Endothelial cell of umbilical vein (primary cell): ENCODE data around the gene ZNF385D. TPM values are rescaled to one million over a fixed set of nuclear protein-coding genes. Genes with fewer than 3 reads are reported as not detected.

Source experiments
- BruUV-seq: library from RNA; stranded (reverse); fragments of 400-500 nt; replicated peaks from 2 replicates; lab custom pipeline; 2021; lab: Mats Ljungman, UMichigan
- CTCF ChIA-PET: fragments of 300-600, 350-600 bp; sonication (Branson Sonifier 250); formaldehyde crosslinking; loops from one replicate; lab custom pipeline; 2021; ENCODE audit warnings: antibody characterized with exemption, inconsistent platforms; lab: Charles Lee
- POLR2A ChIA-PET: fragments of 300-600, 350-600 bp; sonication (Branson Sonifier 250); formaldehyde crosslinking; loops from one replicate; lab custom pipeline; 2021; ENCODE audit warnings: antibody characterized with exemption, inconsistent platforms; lab: Charles Lee
- DNase-seq: peaks from one replicate; pipeline ENCODE4 v3.0.0-alpha.2; 2011; ENCODE audit warnings: low read depth, low spot score
- FAIRE-seq: peaks from 2 replicates; lab custom pipeline; 2011; peaks lifted over from hg19 to GRCh38; lab: Jason Lieb, UNC
- H2AFZ ChIP-seq: 2 replicates; pipeline ENCODE4 v1.6.0; 2012; ENCODE audit warnings: low read depth, low read length, control low read depth, inconsistent platforms
- H3K27ac ChIP-seq: 2 replicates; pipeline ENCODE4 v1.5.1; 2011; ENCODE audit warnings: low read depth, mild to moderate bottlenecking, control low read depth, low read length, moderate library complexity; ENCODE audit not compliant: insufficient read depth
- H3K27me3 ChIP-seq, 2 experiments: 2 replicates each; pipeline versions ENCODE4 v1.6.0 to v1.6.1; 2011; ENCODE audit warnings: low read length in 2 of 2, mixed read lengths in 1 of 2; ENCODE audit not compliant: control insufficient read depth in 2 of 2, insufficient read depth in 2 of 2
- H3K36me3 ChIP-seq, 2 experiments: 2 replicates in 1 of 2; 3 replicates in 1 of 2; pipeline ENCODE4 v1.5.1; 2011; ENCODE audit warnings: low read length in 2 of 2, mild to moderate bottlenecking in 1 of 2, moderate library complexity in 1 of 2; ENCODE audit not compliant: control insufficient read depth in 2 of 2, insufficient read depth in 2 of 2; ENCODE audit errors: extremely low read depth in 1 of 2
- H3K4me1 ChIP-seq: 3 replicates; pipeline ENCODE4 v1.5.1; 2011; ENCODE audit warnings: mild to moderate bottlenecking, low read length; ENCODE audit not compliant: control insufficient read depth, insufficient read depth; ENCODE audit errors: extremely low read depth
- H3K4me2 ChIP-seq: 2 replicates; pipeline ENCODE4 v1.6.1; 2011; ENCODE audit warnings: low read length, control low read depth, mixed read lengths; ENCODE audit not compliant: insufficient read depth
- H3K4me3 ChIP-seq, 3 experiments: fragments of 200-600 bp in 1 of 3; sonication (generic), shearing (Covaris generic) in 1 of 3; replicated peaks in 1 of 3; 2 replicates each; pipeline ENCODE4 v1.5.1; 2011 to 2016; ENCODE audit warnings: control low read depth in 3 of 3, low read length in 3 of 3, mild to moderate bottlenecking in 2 of 3, inconsistent platforms in 1 of 3, low read depth in 1 of 3, moderate library complexity in 1 of 3; ENCODE audit not compliant: insufficient read depth in 1 of 3
- H3K79me2 ChIP-seq: 2 replicates; pipeline ENCODE4 v1.6.0; 2012; ENCODE audit warnings: low read length, inconsistent platforms; ENCODE audit not compliant: control insufficient read depth, insufficient read depth
- H3K9ac ChIP-seq: replicated peaks from 2 replicates; pipeline ENCODE3; 2011; ENCODE audit warnings: low read length, control low read depth; ENCODE audit not compliant: insufficient read depth; ENCODE audit errors: extremely low read depth
- H3K9me1 ChIP-seq: replicated peaks from 3 replicates; pipeline ENCODE4 v1.6.0; 2011; ENCODE audit warnings: mild to moderate bottlenecking, low read length; ENCODE audit not compliant: control insufficient read depth, insufficient read depth; ENCODE audit errors: extremely low read depth
- H3K9me3 ChIP-seq: replicated peaks from 2 replicates; pipeline ENCODE4 v1.5.1; 2012; ENCODE audit warnings: low read length, inconsistent platforms; ENCODE audit not compliant: control insufficient read depth, insufficient read depth
- H4K20me1 ChIP-seq: replicated peaks from 2 replicates; pipeline ENCODE3; 2011; ENCODE audit warnings: mild to moderate bottlenecking, low read length; ENCODE audit not compliant: control insufficient read depth, insufficient read depth; ENCODE audit errors: extremely low read depth
- EZH2 ChIP-seq: IDR thresholded peaks from 2 replicates; pipeline ENCODE4 v1.6.1; 2012; ENCODE audit warnings: borderline replicate concordance, low read depth, mild to moderate bottlenecking, moderate library complexity, low read length, inconsistent platforms; ENCODE audit not compliant: severe bottlenecking
- FOS ChIP-seq: IDR thresholded peaks from 2 replicates; pipeline ENCODE4 v1.6.1; 2011; ENCODE audit warnings: mild to moderate bottlenecking, low read length, moderate library complexity, borderline replicate concordance; ENCODE audit not compliant: insufficient read depth
- GATA2 ChIP-seq: IDR thresholded peaks from 2 replicates; pipeline ENCODE4 v1.7.0; 2011; ENCODE audit warnings: low read depth, mild to moderate bottlenecking, moderate library complexity, mixed read lengths, low read length; ENCODE audit not compliant: insufficient read length, insufficient read depth
- JUN ChIP-seq: IDR thresholded peaks from 2 replicates; pipeline ENCODE4 v1.6.1; 2011; ENCODE audit warnings: borderline replicate concordance, low read depth; ENCODE audit not compliant: insufficient read length, insufficient read depth
- MYC ChIP-seq: IDR thresholded peaks from one replicate; pipeline ENCODE4 v1.6.1; 2011; ENCODE audit warnings: mild to moderate bottlenecking, low read depth, low read length
- POLR2A ChIP-seq: IDR thresholded peaks from 2 replicates; pipeline ENCODE4 v1.6.1; 2012; ENCODE audit warnings: low read depth, mild to moderate bottlenecking, control low read depth, low read length
- POLR2AphosphoS5 ChIP-seq: IDR thresholded peaks from 2 replicates; pipeline ENCODE4 v1.6.1; 2012; ENCODE audit warnings: low read depth, mild to moderate bottlenecking, control low read depth, low read length, moderate library complexity; ENCODE audit not compliant: insufficient read depth
- dilution Hi-C: fragments of 300-500 bp; cut with MboI; formaldehyde crosslinking; loops from one replicate; pipeline ENCODE4 v1.15.0; 2019; ENCODE audit warnings: low sequenced_read_pairs; ENCODE audit not compliant: extremely low pct_ligation_motif_present
- intact Hi-C: fragments of 100-400 bp; cut with micrococcal nuclease; formaldehyde crosslinking; loops from one replicate; pipeline ENCODE4 v1.10.0; 2022
- polyA plus RNA-seq, 4 experiments: library from polyadenylated mRNA; depleted of rRNA in 3 of 4; stranded (reverse) in 3 of 4; unstranded in 1 of 4; fragments of >200 nt; gene quantifications; 2 replicates each; pipeline versions ENCODE4 v1.2.1 to v1.2.3, GENCODE V29; 2011 to 2012; ENCODE audit warnings: missing spikeins in 1 of 4
- total RNA-seq: library from RNA; stranded (reverse); gene quantifications from 2 replicates; pipeline ENCODE4 v1.2.3, GENCODE V29; 2021
- TF ChIP-seq, protein P1 (sequence below), 2 donors: IDR thresholded peaks; 1 replicate in 1 of 2; 2 replicates in 1 of 2; pipeline ENCODE4 v1.5.1; 2011; ENCODE audit warnings: low read length in 2 of 2, mild to moderate bottlenecking in 2 of 2, moderate library complexity in 2 of 2, control low read depth in 1 of 2, inconsistent platforms in 1 of 2, low read depth in 1 of 2; ENCODE audit not compliant: insufficient read depth in 1 of 2; ENCODE audit errors: extremely low read depth in 1 of 2
- TF ChIP-seq, protein P2 (sequence below): IDR thresholded peaks from 2 replicates; pipeline ENCODE4 v1.6.1; 2011; ENCODE audit not compliant: insufficient read depth, insufficient read length

Gene ZNF385D
- total and polyA plus RNA-seq, 2 donors (not counting 3 experiments of a cell fraction or from before 2014, with no cell fraction given), result not detected

DNA sequence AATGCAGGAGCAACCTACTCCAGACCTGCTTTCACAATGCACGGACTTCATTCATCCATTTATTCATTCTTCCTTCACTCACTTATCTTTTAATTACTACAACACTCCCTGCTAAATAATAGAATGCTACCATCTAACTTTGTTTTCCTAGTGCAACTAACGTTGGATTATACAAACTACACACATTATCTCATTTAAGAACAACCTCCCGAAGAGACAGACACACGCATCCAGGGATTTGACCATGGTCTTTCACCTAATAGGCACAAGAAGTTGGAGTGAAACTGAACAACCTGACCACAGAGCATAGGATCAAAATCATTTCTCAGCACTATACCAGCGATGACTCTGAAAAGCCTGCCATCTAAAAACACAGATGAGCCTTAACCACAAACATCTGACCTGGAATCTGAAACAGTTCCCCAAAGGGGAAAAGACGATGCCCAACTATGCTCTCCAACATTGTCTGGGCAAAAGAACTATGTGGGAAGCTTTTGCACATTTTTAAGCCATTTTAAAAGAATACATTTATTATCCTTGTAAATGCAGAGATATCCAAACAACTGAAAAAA lies 21.0 kb downstream of the ZNF385D start:
- H3K9ac ChIP-seq, result no peak overlapping the region
- no peak overlapping the region for H3K4me2 ChIP-seq

DNA sequence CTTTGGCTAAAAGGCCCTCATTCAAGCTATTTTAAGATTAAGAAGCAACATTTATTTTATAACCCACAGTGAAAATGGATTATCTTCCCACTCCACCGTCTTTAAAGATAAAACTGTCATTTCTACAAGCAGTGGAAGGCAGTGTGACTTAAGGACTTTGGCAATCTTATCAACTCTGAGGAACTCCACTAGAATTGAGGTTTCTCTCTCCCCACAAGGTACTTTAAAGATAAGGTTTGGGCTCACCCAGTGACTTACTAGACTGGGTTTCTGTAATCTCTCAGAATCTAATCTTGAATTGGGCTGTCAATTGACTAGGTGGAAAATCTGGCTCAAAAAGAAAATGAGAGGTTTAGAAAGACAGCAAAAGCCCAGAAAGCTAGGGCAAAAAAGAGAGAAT lies 21.7 kb downstream of the ZNF385D start:
- BruUV-seq, result no TSS peak
- intact Hi-C loops, result no loop called here
- H3K9me1 ChIP-seq, result no peaks in the 10 kb centered on the region
- dilution Hi-C loops, result no loop called here
- no peak overlapping the region for H3K27ac ChIP-seq
- ChIA-PET CTCF (no interaction called here), POLR2A (no interaction called here)
- no peak overlapping the region for H2AFZ ChIP-seq
- no peak overlapping the region for H3K4me2 ChIP-seq
- H3K4me1 ChIP-seq, result no peaks in the 10 kb centered on the region
- DNase-seq (no peak), FAIRE-seq (no peak)
- no peak for TF ChIP-seq GATA2
- TF ChIP-seq MYC, result no peak
- TF ChIP-seq POLR2AphosphoS5, result no peak
- TF ChIP-seq EZH2, result no peak
- no peak for TF ChIP-seq FOS
- TF ChIP-seq, protein P1, sequence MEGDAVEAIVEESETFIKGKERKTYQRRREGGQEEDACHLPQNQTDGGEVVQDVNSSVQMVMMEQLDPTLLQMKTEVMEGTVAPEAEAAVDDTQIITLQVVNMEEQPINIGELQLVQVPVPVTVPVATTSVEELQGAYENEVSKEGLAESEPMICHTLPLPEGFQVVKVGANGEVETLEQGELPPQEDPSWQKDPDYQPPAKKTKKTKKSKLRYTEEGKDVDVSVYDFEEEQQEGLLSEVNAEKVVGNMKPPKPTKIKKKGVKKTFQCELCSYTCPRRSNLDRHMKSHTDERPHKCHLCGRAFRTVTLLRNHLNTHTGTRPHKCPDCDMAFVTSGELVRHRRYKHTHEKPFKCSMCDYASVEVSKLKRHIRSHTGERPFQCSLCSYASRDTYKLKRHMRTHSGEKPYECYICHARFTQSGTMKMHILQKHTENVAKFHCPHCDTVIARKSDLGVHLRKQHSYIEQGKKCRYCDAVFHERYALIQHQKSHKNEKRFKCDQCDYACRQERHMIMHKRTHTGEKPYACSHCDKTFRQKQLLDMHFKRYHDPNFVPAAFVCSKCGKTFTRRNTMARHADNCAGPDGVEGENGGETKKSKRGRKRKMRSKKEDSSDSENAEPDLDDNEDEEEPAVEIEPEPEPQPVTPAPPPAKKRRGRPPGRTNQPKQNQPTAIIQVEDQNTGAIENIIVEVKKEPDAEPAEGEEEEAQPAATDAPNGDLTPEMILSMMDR (IDR thresholded peaks at IDR 0.05; ENCODE audit: extremely low read depth in 1 of 2, insufficient read depth in 1 of 2, low read depth in 1 of 2, low read length in 2 of 2), result no peak
- TF ChIP-seq, protein P2, sequence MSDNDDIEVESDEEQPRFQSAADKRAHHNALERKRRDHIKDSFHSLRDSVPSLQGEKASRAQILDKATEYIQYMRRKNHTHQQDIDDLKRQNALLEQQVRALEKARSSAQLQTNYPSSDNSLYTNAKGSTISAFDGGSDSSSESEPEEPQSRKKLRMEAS, result no peak
- TF ChIP-seq POLR2A, result no peak
- no peak for TF ChIP-seq JUN
- H3K27me3 ChIP-seq, result no peaks in the 10 kb centered on the region
- H3K4me3 ChIP-seq, result no peak overlapping the region
- H3K79me2 ChIP-seq, result no peaks in the 10 kb centered on the region
- H3K9ac ChIP-seq, result no peak overlapping the region
- H3K36me3 ChIP-seq, result no peaks in the 10 kb centered on the region
- no peaks in the 10 kb centered on the region for H3K9me3 ChIP-seq
- H4K20me1 ChIP-seq, result no peaks in the 10 kb centered on the region

More for the DNA sequence above, 21.0 kb downstream of the ZNF385D start:
- no TSS peak for BruUV-seq
- TF ChIP-seq, protein P1 (IDR thresholded peaks at IDR 0.05; ENCODE audit: extremely low read depth in 1 of 2, insufficient read depth in 1 of 2, low read depth in 1 of 2, low read length in 2 of 2), result no peak
- no peak for TF ChIP-seq POLR2AphosphoS5
- dilution Hi-C loops, result no loop called here
- Histone ChIP-seq H3K36me3 (no peaks in the 10 kb centered on the region), H4K20me1 (no peaks in the 10 kb centered on the region), H3K4me3 (no peak overlapping the region), H3K9me1 (no peaks in the 10 kb centered on the region), H3K27ac (no peak overlapping the region), H3K4me1 (no peaks in the 10 kb centered on the region), H3K9me3 (no peaks in the 10 kb centered on the region), H2AFZ (no peak overlapping the region), H3K79me2 (no peaks in the 10 kb centered on the region), H3K27me3 (no peaks in the 10 kb centered on the region)
- DNase-seq (no peak), FAIRE-seq (no peak)
- intact Hi-C loops, result no loop called here
- POLR2A ChIA-PET, result no interaction called here
- CTCF ChIA-PET, result no interaction called here
